ENCODE measurements around the gene PCGF3. TPM values are rescaled to one million over a fixed set of nuclear protein-coding genes. Genes with fewer than 3 reads are reported as not detected.
A peak's percentile ranks its signal among the peaks of the same experiment; 100 is the strongest.

The PCGF3 gene
- total and polyA plus RNA-seq, 10 of the 15 experiments (the other 5 are each of a cell fraction or from before 2014, with no cell fraction given): 2.2 to 43.8 (median 15.9) TPM

DNA sequence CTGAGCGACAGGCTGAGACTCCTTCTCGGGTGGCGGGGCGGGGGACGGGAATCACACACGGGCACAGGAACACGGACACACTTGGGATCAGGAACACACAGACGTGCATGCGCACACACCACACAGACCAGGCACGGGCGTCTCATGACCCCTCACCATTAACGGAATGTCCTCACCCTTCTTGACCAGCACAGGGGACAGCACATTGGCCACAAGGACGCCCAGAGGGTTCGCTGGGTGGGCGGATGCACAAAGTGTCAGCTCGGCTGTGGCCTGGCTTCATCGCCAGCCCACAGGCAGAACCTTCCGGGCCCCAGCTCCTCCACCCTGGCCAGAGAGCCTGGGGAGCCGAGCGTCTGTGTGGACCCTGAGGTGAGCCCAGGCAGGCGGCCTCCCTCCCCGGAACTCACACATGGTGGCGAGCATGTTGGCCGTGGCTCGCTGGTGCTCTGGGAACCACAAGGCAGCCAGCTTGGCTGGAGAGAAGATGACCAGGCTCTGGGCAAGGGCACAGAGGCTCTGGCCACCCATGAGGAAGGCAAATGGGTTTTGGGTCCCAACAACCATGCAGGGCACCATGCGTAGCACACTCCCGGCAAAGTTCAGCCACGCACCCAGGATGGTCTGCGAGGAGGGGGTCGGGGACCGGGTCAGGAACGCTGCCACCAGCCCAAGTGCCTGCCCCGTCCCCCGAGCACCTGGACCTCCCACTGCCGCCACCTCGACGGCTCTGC, 19.8 kb upstream of the PCGF3 start:
- no peak for DNase-seq (ENCODE audit: low read depth, low spot score)
- ChIA-PET CTCF (no interaction called here), POLR2A (no interaction called here), RAD21 (ENCODE audit: unreplicated experiment) (no interaction called here), SMC1A (ENCODE audit: uncharacterized antibody, unreplicated experiment) (no interaction called here)
- ATAC-seq: no peak
- Histone ChIP-seq H3K4me1 (ENCODE audit: control insufficient read depth, insufficient read depth, low read length) (peaks cover 13% of the 10 kb centered on the region), H3K9ac (ENCODE audit: control insufficient read depth, insufficient read depth, low read length) (no peak overlapping the region), H3K4me2 (ENCODE audit: control insufficient read depth, insufficient read depth) (no peak overlapping the region), H3K4me3 (no peak overlapping the region), H2AFZ (ENCODE audit: control insufficient read depth, low read depth, low read length) (no peak overlapping the region), H3K36me3 (ENCODE audit: control insufficient read depth in 2 of 2, insufficient read depth in 2 of 2, low read length in 1 of 2) (no peaks in the 10 kb centered on the region), H3K79me2 (ENCODE audit: control insufficient read depth, insufficient read depth, low read length) (no peaks in the 10 kb centered on the region), H3K27me3 (replicated peaks in 1 of 2; ENCODE audit: control insufficient read depth in 2 of 2, insufficient read depth in 2 of 2, low read length in 1 of 2) (no peaks in the 10 kb centered on the region), H3K27ac (ENCODE audit: control insufficient read depth, insufficient read depth) (no peak overlapping the region), H3K9me3 (replicated peaks; ENCODE audit: control insufficient read depth, insufficient read depth, low read length) (no peaks in the 10 kb centered on the region), H4K20me1 (ENCODE audit: control insufficient read depth, insufficient read depth) (no peaks in the 10 kb centered on the region)
- FAIRE-seq: no peak
- TF ChIP-seq BCL3 (IDR thresholded peaks at IDR 0.05; ENCODE audit: borderline replicate concordance, insufficient read depth, low read depth, low read length, poor library complexity, severe bottlenecking) (peak; percentile 2), HDAC6 (IDR thresholded peaks at IDR 0.05; ENCODE audit: unreplicated experiment) (no peak)
- BruUV-seq (replicated peaks): no TSS peak
- 75% methylated on average over 37 of the region's 37 CpGs for WGBS (ENCODE audit: insufficient coverage, insufficient replicate concordance, low lambda C conversion rate, missing lambda C conversion rate)
- in situ Hi-C loops (cut with MboI) (no loop called here), intact Hi-C loops (cut with micrococcal nuclease; ENCODE audit: unreplicated experiment) (no loop called here)

DNA sequence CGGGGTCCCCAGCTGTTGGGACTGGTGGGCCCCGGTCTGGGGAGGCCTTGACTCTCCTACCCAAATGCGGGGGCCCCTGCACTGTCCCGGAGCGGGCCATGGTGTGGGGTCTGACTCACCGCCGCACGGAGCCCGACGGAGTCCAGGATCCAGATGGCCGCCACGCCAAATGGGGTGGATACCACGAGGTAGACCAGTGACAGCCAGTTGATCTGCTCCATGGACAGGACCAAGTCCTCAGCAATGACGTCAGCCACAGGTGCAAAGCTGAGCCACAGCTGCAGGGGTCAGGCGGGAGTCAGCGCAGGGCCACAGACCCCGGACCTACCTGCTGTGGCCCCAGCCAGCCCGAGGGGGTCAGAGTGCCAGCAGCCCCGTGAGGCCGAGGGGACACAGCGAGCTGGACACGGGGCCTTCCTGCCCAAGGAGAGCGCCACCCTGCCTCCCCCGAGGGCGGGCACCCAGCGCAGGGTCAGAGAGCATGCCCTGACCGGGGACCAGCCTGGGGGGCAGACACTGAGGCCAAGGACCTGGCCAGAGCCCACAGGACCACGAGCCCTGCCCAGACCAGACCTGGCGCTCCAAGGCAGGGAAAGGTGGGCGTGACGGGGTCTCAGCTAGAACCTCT, 19.1 kb upstream of the PCGF3 start:
- H3K9me3 ChIP-seq (replicated peaks; ENCODE audit: control insufficient read depth, insufficient read depth, low read length): no peaks in the 10 kb centered on the region
- CTCF ChIA-PET: no interaction called here
- POLR2A ChIA-PET: no interaction called here
- no peak overlapping the region for H2AFZ ChIP-seq (ENCODE audit: control insufficient read depth, low read depth, low read length)
- DNase-seq (ENCODE audit: low read depth, low spot score) (no peak), ATAC-seq (no peak), FAIRE-seq (no peak)
- intact Hi-C loops (cut with micrococcal nuclease; ENCODE audit: unreplicated experiment): no loop called here
- RAD21 ChIA-PET (ENCODE audit: unreplicated experiment): no interaction called here
- peaks cover 12% of the 10 kb centered on the region for H3K4me1 ChIP-seq (ENCODE audit: control insufficient read depth, insufficient read depth, low read length)
- 73% methylated on average over 31 of the region's 31 CpGs for WGBS (ENCODE audit: insufficient coverage, insufficient replicate concordance, low lambda C conversion rate, missing lambda C conversion rate)
- H3K36me3 ChIP-seq (ENCODE audit: control insufficient read depth in 2 of 2, insufficient read depth in 2 of 2, low read length in 1 of 2): no peaks in the 10 kb centered on the region
- H4K20me1 ChIP-seq (ENCODE audit: control insufficient read depth, insufficient read depth): no peaks in the 10 kb centered on the region
- SMC1A ChIA-PET (ENCODE audit: uncharacterized antibody, unreplicated experiment): no interaction called here
- no peaks in the 10 kb centered on the region for H3K27me3 ChIP-seq (replicated peaks in 1 of 2; ENCODE audit: control insufficient read depth in 2 of 2, insufficient read depth in 2 of 2, low read length in 1 of 2)
- H3K4me3 ChIP-seq: no peak overlapping the region
- H3K4me2 ChIP-seq (ENCODE audit: control insufficient read depth, insufficient read depth): no peak overlapping the region
- H3K9ac ChIP-seq (ENCODE audit: control insufficient read depth, insufficient read depth, low read length): no peak overlapping the region
- in situ Hi-C loops (cut with MboI): no loop called here
- no TSS peak for BruUV-seq (replicated peaks)
- no peaks in the 10 kb centered on the region for H3K79me2 ChIP-seq (ENCODE audit: control insufficient read depth, insufficient read depth, low read length)
- no peak overlapping the region for H3K27ac ChIP-seq (ENCODE audit: control insufficient read depth, insufficient read depth)
- TF ChIP-seq, protein P1, sequence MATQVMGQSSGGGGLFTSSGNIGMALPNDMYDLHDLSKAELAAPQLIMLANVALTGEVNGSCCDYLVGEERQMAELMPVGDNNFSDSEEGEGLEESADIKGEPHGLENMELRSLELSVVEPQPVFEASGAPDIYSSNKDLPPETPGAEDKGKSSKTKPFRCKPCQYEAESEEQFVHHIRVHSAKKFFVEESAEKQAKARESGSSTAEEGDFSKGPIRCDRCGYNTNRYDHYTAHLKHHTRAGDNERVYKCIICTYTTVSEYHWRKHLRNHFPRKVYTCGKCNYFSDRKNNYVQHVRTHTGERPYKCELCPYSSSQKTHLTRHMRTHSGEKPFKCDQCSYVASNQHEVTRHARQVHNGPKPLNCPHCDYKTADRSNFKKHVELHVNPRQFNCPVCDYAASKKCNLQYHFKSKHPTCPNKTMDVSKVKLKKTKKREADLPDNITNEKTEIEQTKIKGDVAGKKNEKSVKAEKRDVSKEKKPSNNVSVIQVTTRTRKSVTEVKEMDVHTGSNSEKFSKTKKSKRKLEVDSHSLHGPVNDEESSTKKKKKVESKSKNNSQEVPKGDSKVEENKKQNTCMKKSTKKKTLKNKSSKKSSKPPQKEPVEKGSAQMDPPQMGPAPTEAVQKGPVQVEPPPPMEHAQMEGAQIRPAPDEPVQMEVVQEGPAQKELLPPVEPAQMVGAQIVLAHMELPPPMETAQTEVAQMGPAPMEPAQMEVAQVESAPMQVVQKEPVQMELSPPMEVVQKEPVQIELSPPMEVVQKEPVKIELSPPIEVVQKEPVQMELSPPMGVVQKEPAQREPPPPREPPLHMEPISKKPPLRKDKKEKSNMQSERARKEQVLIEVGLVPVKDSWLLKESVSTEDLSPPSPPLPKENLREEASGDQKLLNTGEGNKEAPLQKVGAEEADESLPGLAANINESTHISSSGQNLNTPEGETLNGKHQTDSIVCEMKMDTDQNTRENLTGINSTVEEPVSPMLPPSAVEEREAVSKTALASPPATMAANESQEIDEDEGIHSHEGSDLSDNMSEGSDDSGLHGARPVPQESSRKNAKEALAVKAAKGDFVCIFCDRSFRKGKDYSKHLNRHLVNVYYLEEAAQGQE (IDR thresholded peaks at IDR 0.05; ENCODE audit: low read depth, low read length): no peak
- TF ChIP-seq NRF1 (conservative IDR thresholded peaks at IDR 0.05; ENCODE audit: low read depth, low read length): no peak
- TF ChIP-seq, protein P2, sequence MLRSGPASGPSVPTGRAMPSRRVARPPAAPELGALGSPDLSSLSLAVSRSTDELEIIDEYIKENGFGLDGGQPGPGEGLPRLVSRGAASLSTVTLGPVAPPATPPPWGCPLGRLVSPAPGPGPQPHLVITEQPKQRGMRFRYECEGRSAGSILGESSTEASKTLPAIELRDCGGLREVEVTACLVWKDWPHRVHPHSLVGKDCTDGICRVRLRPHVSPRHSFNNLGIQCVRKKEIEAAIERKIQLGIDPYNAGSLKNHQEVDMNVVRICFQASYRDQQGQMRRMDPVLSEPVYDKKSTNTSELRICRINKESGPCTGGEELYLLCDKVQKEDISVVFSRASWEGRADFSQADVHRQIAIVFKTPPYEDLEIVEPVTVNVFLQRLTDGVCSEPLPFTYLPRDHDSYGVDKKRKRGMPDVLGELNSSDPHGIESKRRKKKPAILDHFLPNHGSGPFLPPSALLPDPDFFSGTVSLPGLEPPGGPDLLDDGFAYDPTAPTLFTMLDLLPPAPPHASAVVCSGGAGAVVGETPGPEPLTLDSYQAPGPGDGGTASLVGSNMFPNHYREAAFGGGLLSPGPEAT (IDR thresholded peaks at IDR 0.05; ENCODE audit: low read depth): no peak
- no peak for TF ChIP-seq NR2F1 (conservative IDR thresholded peaks at IDR 0.05)
- no peak for TF ChIP-seq CEBPB (IDR thresholded peaks at IDR 0.05; ENCODE audit: borderline replicate concordance in 1 of 2, low read depth in 2 of 2, low read length in 2 of 2)
- no peak for TF ChIP-seq SIN3A (IDR thresholded peaks at IDR 0.05; ENCODE audit: low read depth, low read length)
- no peak for TF ChIP-seq ZBED1 (IDR thresholded peaks at IDR 0.05; ENCODE audit: borderline replicate concordance)

All from GM12878 (cell line).